GM19455 (cell line): ENCODE results near the gene ABAT.

Experiments used
- ATAC-seq: cut with Tn5 transposase; IDR thresholded peaks from one replicate; pipeline ENCODE4 v1.9.1; 2021; ENCODE audit not compliant: unreplicated experiment

The ABAT gene

GRCh38 chr16:8674413-8675022, at the start of gene ABAT:
TSS of gene ABAT (plus strand) at chr16:8674617. CDS start at chr16:8735740, 61,123 bp downstream.
- peak; percentile 99 for ATAC-seq

DNA sequence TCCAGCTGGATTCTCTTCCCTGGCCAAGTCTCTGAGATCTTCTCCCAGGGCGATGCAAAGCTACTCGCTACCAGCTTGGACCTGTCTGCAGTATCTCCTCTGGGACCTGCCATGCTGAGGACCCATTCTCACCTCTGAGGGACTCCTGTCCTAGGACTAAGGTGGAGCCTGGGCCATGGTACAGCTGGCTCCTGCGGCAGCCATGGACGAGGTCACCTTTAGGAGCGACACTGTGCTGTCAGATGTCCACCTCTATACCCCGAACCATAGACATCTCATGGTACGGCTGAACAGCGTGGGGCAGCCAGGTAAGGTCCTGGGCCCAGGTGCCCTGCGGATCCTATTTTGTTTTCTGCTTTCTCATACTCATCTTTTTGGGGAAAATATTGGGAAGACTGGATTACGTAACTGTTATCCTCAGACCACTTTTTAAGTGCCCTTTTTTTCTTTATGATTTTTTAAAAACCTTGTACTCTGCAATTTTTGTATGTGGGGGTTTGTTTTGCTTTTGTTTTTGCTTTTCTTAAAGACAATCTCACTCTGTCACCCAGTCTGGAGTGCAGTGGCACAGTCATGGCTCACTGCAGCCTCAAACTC, 48.8 kb upstream of the ABAT start:
- no peak for ATAC-seq

GRCh38 chr16:8626946-8627345, 47.5 kb upstream of the ABAT start:
- no peak for ATAC-seq

- no peak for ATAC-seq
These were observed 47.0 kb upstream of the ABAT start for GRCh38 chr16:8627456-8627855.

DNA sequence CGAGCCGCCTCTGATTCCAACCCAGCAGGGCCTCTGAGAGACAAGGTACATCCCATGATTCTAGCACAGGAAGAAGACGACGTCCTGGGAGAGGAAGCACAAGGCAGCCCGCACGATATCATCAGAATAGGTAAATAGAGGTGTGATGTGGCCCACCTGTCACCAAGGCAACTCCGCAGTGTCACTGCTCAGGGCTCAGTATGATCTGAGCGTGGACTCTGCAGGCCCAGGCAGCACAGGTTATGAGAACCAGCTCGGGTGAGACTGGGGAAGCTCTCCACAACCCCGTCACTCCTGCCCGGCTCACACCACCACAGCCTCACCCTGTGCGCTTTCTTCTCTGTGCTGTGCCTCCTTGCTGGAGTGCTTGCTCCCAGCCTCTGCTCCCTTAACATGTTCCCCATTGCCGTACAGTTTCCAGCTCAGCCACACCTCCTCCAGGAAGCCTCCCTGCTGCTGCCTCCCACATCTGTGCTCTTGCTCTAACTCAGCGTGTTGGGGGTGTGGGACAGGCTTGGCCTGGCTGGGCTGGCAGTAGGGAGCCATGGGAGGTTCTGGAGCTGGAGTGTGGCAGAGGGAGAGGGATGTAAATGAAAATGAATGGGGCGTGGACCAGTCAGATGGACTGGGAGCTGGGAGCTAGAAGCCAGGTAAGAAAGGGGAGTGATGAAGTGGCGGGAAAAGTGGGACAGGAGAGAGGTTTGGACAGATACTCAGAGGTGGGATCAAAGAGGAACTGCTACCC, 45.3 kb upstream of the ABAT start:
- no peak for ATAC-seq

- ATAC-seq: no peak
These were observed 44.0 kb upstream of the ABAT start for GRCh38 chr16:8630255-8630953.

- no peak for ATAC-seq
These were observed 43.0 kb upstream of the ABAT start for GRCh38 chr16:8631373-8631772.

DNA sequence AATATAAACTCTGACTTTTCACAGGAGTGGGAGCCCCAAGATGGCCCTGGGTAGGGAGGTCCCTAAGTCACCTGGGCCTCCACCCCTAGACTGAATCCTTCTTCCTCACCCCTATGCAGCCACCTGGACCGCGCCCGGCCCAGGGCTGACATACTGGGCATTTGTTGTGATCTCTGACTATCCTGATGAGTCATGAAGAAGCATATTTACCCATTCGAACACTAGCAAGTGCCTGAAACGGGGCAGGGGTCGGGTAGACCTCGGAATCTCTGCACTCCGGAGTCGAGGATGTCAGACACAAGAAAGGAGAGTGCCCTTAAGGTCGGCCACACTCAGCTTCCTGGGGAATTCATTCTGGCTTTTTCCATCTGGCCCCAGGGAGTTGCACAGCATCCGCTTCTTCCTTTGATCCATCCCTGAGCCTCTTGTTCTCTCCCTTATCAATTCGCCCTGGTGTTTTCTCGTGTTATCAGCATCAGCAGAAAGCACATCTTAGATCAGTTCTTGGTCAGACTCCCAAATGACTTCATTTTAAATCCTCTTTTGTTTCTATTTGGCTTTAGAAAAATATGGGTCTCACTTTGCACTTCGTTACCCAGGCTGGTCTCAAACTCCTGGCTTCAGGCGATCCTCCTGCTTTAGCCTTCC, 42.5 kb upstream of the ABAT start:
- no peak for ATAC-seq

GRCh38 chr16:8632675-8633182, 41.7 kb upstream of the ABAT start:
- ATAC-seq: no peak

GRCh38 chr16:8634991-8635736, 39.3 kb upstream of the ABAT start:
- ATAC-seq: no peak

DNA sequence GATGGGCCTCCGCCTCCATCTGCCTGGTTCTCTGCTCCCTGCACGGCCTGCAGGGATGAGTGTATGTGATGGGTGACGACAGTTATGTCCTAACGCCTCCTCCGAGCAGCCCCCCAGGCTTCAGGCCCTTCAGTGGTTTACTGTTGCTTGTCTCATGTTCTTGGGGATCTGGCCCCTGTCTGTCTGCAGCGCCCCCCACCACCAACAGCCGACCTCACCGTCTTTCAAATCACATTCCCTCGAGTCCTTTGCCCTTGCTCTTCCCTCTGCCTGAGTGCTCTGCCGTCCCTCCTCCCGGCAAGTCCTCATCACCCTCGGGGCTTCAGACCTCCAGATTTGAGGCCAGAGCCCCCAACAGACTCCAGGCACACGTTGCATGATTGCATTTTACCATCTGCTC, 34.7 kb upstream of the ABAT start:
- ATAC-seq: no peak

DNA sequence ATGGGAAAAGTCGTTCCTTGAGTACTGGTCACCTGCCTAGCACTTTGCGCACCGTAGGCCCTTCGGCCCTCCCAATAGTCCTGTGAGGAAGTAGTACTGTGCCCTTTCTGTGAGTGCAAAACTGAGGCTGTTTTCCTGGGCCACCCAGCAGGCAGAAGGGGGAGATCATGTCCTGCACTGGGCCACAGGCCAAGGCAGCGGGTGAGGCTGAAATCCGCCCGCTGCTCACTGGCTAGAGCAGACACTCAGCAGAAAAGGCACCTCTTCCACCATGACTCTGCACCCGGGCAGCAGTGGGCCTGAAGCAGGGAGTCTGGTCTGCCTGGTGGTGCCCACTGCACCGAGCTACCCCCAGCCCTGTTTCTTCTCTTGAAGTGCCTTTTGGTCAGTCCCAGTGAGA, 32.7 kb upstream of the ABAT start:
- no peak for ATAC-seq

GRCh38 chr16:8642146-8642545, 32.3 kb upstream of the ABAT start:
- ATAC-seq: no peak

GRCh38 chr16:8644211-8645140, 29.9 kb upstream of the ABAT start:
- no peak for ATAC-seq

GRCh38 chr16:8645141-8645521, 29.3 kb upstream of the ABAT start:
- no peak for ATAC-seq

DNA sequence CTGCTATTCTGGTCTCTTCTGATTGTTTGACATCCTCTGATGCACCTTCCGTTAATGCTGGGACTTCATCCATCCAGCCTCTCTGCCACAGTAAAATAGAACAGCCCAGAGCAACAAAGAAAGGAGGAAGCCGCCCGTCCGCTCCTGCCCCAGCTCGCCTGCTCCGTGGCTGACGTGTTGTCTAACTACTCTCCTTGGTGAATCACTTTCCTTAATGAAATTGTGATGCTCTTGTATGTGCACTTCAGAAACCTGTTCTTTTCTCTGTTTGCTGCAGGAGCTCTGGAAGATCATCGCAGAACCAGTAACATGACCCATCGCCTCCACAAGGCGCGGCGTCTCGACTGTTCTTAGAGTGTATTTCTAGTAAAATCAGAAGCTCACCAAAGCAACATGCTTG, 28.6 kb upstream of the ABAT start:
- ATAC-seq: no peak

- no peak for ATAC-seq
These were observed 27.9 kb upstream of the ABAT start for GRCh38 chr16:8646326-8647053.

GRCh38 chr16:8647721-8648318, 26.6 kb upstream of the ABAT start:
- ATAC-seq: no peak
